Tibial nerve (tissue), 4 donors: ENCODE measurements around the gene MSI2. TPM values are rescaled to one million over a fixed set of nuclear protein-coding genes. Genes with fewer than 3 reads are reported as not detected.

ENCODE experiments used
- DNase-seq, 2 donors: peaks; one replicate each; pipeline ENCODE4 v3.0.0-alpha.2; 2019; ENCODE audit warnings: low spot score in 2 of 2
- H3K27ac ChIP-seq, 4 donors: fragments of 200-600 bp; sonication (generic) in 3 of 4; one replicate each; pipeline ENCODE4 v1.5.1; 2017 to 2019; ENCODE audit warnings: mild to moderate bottlenecking in 1 of 4
- H3K27me3 ChIP-seq, 2 donors: fragments of 200-600 bp; sonication (generic) in 1 of 2; one replicate each; pipeline versions ENCODE4 v1.5.1 to v1.6.0; 2017 to 2019
- H3K36me3 ChIP-seq, 3 donors: fragments of 200-600 bp; sonication (generic); one replicate each; pipeline ENCODE4 v1.5.1; 2018 to 2019
- H3K4me1 ChIP-seq, 4 donors: fragments of 200-600 bp; sonication (generic) in 3 of 4; one replicate each; pipeline ENCODE4 v1.5.1; 2017 to 2019
- H3K4me3 ChIP-seq, 4 donors: fragments of 200-600 bp; sonication (generic) in 3 of 4; one replicate each; pipeline ENCODE4 v1.5.1; 2017 to 2019; ENCODE audit warnings: mild to moderate bottlenecking in 1 of 4, moderate library complexity in 1 of 4
- H3K9me3 ChIP-seq, 4 donors: fragments of 200-600 bp; sonication (generic) in 3 of 4; one replicate each; pipeline ENCODE4 v1.5.1; 2017 to 2019
- EP300 ChIP-seq, 2 donors: sonication (generic); formaldehyde crosslinking; IDR thresholded peaks; one replicate each; pipeline ENCODE4 v1.6.1; 2017; ENCODE audit warnings: antibody characterized with exemption in 2 of 2, mild to moderate bottlenecking in 1 of 2
- POLR2A ChIP-seq, 2 donors: fragments of 450-650 bp; IDR thresholded peaks; one replicate each; pipeline ENCODE4 v1.6.1; 2017; ENCODE audit warnings: antibody characterized with exemption in 2 of 2, mild to moderate bottlenecking in 2 of 2, moderate library complexity in 2 of 2
- WGBS, 2 donors: methylation state at CpG; one replicate each; pipeline ENCODE4 v1.1.5; 2018; 5-methylcytosine and 5-hydroxymethylcytosine counted together
- total RNA-seq, 4 donors: library from RNA; depleted of rRNA; stranded (reverse); fragments of >200 nt; gene quantifications; one replicate each; pipeline ENCODE4 v1.1.0, GENCODE V29; 2016
- TF ChIP-seq, protein P1 (sequence below), 5 experiments: fragments of 200-600 bp in 3 of 5; fragments of 450-650 bp in 2 of 5; sonication (generic) in 3 of 5; IDR thresholded peaks; one replicate each; pipeline ENCODE4 v1.5.1; 2016 to 2019; ENCODE audit warnings: antibody characterized with exemption in 5 of 5, mild to moderate bottlenecking in 3 of 5, moderate library complexity in 2 of 5

MSI2 gene
- total RNA-seq, 4 donors from 2014 or later, result 11.5 to 18.3 (median 14.2) TPM

GRCh38 chr17:57401556-57402488 lies 145.5 kb downstream of the MSI2 start:
- H3K27me3 ChIP-seq, result no peaks in the 10 kb centered on the region
- peaks cover 0 to 13% (median 0%) of the 10 kb centered on the region in 3 donors for H3K36me3 ChIP-seq
- no peak for TF ChIP-seq POLR2A (IDR thresholded peaks at IDR 0.05)
- TF ChIP-seq, protein P1, sequence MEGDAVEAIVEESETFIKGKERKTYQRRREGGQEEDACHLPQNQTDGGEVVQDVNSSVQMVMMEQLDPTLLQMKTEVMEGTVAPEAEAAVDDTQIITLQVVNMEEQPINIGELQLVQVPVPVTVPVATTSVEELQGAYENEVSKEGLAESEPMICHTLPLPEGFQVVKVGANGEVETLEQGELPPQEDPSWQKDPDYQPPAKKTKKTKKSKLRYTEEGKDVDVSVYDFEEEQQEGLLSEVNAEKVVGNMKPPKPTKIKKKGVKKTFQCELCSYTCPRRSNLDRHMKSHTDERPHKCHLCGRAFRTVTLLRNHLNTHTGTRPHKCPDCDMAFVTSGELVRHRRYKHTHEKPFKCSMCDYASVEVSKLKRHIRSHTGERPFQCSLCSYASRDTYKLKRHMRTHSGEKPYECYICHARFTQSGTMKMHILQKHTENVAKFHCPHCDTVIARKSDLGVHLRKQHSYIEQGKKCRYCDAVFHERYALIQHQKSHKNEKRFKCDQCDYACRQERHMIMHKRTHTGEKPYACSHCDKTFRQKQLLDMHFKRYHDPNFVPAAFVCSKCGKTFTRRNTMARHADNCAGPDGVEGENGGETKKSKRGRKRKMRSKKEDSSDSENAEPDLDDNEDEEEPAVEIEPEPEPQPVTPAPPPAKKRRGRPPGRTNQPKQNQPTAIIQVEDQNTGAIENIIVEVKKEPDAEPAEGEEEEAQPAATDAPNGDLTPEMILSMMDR (IDR thresholded peaks at IDR 0.05), result no peak
- TF ChIP-seq EP300 (IDR thresholded peaks at IDR 0.05), result no peak
- H3K4me3 ChIP-seq, result no peak overlapping the region
- 91 to 93% methylated on average over 15 of the region's 15 CpGs for WGBS, 2 donors
- H3K27ac ChIP-seq, result no peak overlapping the region
- DNase-seq, result no peak
- no peaks in the 10 kb centered on the region for H3K9me3 ChIP-seq
- H3K4me1 ChIP-seq, result peaks cover 0 to 17% (median 2%) of the 10 kb centered on the region in 4 donors

- Histone ChIP-seq H3K27me3 (no peaks in the 10 kb centered on the region), H3K9me3 (no peaks in the 10 kb centered on the region), H3K27ac (no peak overlapping the region), H3K36me3 (peaks cover 0 to 13% (median 0%) of the 10 kb centered on the region in 3 donors), H3K4me1 (peaks cover 0 to 26% (median 7%) of the 10 kb centered on the region in 4 donors), H3K4me3 (no peak overlapping the region)
- TF ChIP-seq EP300 (IDR thresholded peaks at IDR 0.05), result no peak
- TF ChIP-seq POLR2A (IDR thresholded peaks at IDR 0.05), result no peak
- TF ChIP-seq, protein P1 (IDR thresholded peaks at IDR 0.05), result no peak
- no peak for DNase-seq
- 88 to 89% methylated on average over 5 of the region's 5 CpGs for WGBS, 2 donors
These were observed 146.4 kb downstream of the MSI2 start for GRCh38 chr17:57402681-57403180.

GRCh38 chr17:57403236-57403635 lies 146.9 kb downstream of the MSI2 start:
- H3K27ac ChIP-seq, result no peak overlapping the region
- H3K9me3 ChIP-seq, result no peaks in the 10 kb centered on the region
- no peak overlapping the region for H3K4me3 ChIP-seq
- no peak for DNase-seq
- 48 to 62% methylated on average over 2 of the region's 2 CpGs for WGBS, 2 donors
- H3K36me3 ChIP-seq, result peaks cover 0 to 13% (median 0%) of the 10 kb centered on the region in 3 donors
- no peaks in the 10 kb centered on the region for H3K27me3 ChIP-seq
- peaks cover 0 to 31% (median 9%) of the 10 kb centered on the region in 4 donors for H3K4me1 ChIP-seq
- TF ChIP-seq EP300 (IDR thresholded peaks at IDR 0.05) (no peak), POLR2A (IDR thresholded peaks at IDR 0.05) (no peak)
- TF ChIP-seq, protein P1 (IDR thresholded peaks at IDR 0.05), result no peak

GRCh38 chr17:57404073-57404472 lies 147.8 kb downstream of the MSI2 start:
- H3K36me3 ChIP-seq, result peaks cover 0 to 13% (median 0%) of the 10 kb centered on the region in 3 donors
- no peaks in the 10 kb centered on the region for H3K27me3 ChIP-seq
- peaks cover 0 to 38% (median 9%) of the 10 kb centered on the region in 4 donors for H3K4me1 ChIP-seq
- WGBS, 2 donors, result 98 to 99% methylated on average over 4 of the region's 4 CpGs
- H3K9me3 ChIP-seq, result no peaks in the 10 kb centered on the region
- no peak for DNase-seq
- no peak overlapping the region for H3K4me3 ChIP-seq
- H3K27ac ChIP-seq, result no peak overlapping the region
- TF ChIP-seq, protein P1 (IDR thresholded peaks at IDR 0.05), result no peak
